HEK293T (cell line): Measurements from ENCODE around the gene MYO18B.

ENCODE experiments used
- CTCF ChIA-PET: fragments of 350-600 bp; formaldehyde crosslinking; extraction: SDS; loops from one replicate; lab custom pipeline; 2021; ENCODE audit warnings: antibody characterized with exemption, inconsistent platforms; lab: Yijun Ruan, JAX
- POLR2A ChIA-PET: fragments of 350-600 bp; formaldehyde crosslinking; extraction: SDS; loops from one replicate; lab custom pipeline; 2020; ENCODE audit warnings: antibody characterized with exemption, inconsistent platforms; lab: Yijun Ruan, JAX
- DNase-seq: peaks from one replicate; pipeline ENCODE4 v3.0.0; 2012; ENCODE audit warnings: mixed read lengths; ENCODE audit errors: extremely low spot score
- ARNT ChIP-seq: fragments of 450-650 bp; IDR thresholded peaks from 2 replicates; pipeline ENCODE4 v1.6.1; 2017; ENCODE audit warnings: mild to moderate bottlenecking
- BHLHE40 ChIP-seq: fragments of 450-650 bp; IDR thresholded peaks from 2 replicates; pipeline ENCODE4 v1.6.1; 2016; ENCODE audit warnings: mild to moderate bottlenecking, moderate library complexity, borderline replicate concordance
- CTBP1 ChIP-seq: fragments of 450-650 bp; IDR thresholded peaks from 2 replicates; pipeline ENCODE4 v1.6.1; 2016; ENCODE audit warnings: borderline replicate concordance
- ELF4 ChIP-seq: fragments of 450-650 bp; IDR thresholded peaks from 2 replicates; pipeline ENCODE4 v1.6.1; 2017; ENCODE audit warnings: antibody characterized with exemption
- FOXA1 ChIP-seq: fragments of 450-650 bp; IDR thresholded peaks from 2 replicates; pipeline ENCODE4 v1.6.1; 2016; ENCODE audit warnings: mild to moderate bottlenecking
- FOXK2 ChIP-seq: fragments of 450-650 bp; IDR thresholded peaks from 2 replicates; pipeline ENCODE4 v1.6.1; 2016; ENCODE audit warnings: mild to moderate bottlenecking
- FOXM1 ChIP-seq: fragments of 450-650 bp; IDR thresholded peaks from 2 replicates; pipeline ENCODE4 v1.6.1; 2017; ENCODE audit warnings: mild to moderate bottlenecking, borderline replicate concordance
- HDGF ChIP-seq: fragments of 450-650 bp; IDR thresholded peaks from 2 replicates; pipeline ENCODE4 v1.6.1; 2017; ENCODE audit warnings: antibody characterized with exemption, borderline replicate concordance
- L3MBTL2 ChIP-seq: fragments of 450-650 bp; conservative IDR thresholded peaks from 2 replicates; pipeline ENCODE4 v1.6.1; 2016; ENCODE audit warnings: mild to moderate bottlenecking
- LEF1 ChIP-seq: fragments of 450-650 bp; IDR thresholded peaks from 2 replicates; pipeline ENCODE4 v1.6.1; 2017; ENCODE audit warnings: mild to moderate bottlenecking, borderline replicate concordance
- NFRKB ChIP-seq: fragments of 450-650 bp; IDR thresholded peaks from 2 replicates; pipeline ENCODE4 v1.6.1; 2016; ENCODE audit warnings: mild to moderate bottlenecking, moderate library complexity
- SP1 ChIP-seq: fragments of 450-650 bp; IDR thresholded peaks from 2 replicates; pipeline ENCODE4 v1.6.1; 2017
- SUZ12 ChIP-seq: fragments of 450-650 bp; IDR thresholded peaks from 2 replicates; pipeline ENCODE4 v1.6.1; 2016; ENCODE audit warnings: mild to moderate bottlenecking
- TARDBP ChIP-seq: fragments of 450-650 bp; IDR thresholded peaks from 2 replicates; pipeline ENCODE4 v1.6.1; 2016
- ZNF384 ChIP-seq: fragments of 450-650 bp; IDR thresholded peaks from 2 replicates; pipeline ENCODE4 v1.6.1; 2016
- TF ChIP-seq, protein P1 (sequence below): fragments of 450-650 bp; IDR thresholded peaks from 2 replicates; pipeline ENCODE4 v1.6.1; 2016

Gene MYO18B

DNA sequence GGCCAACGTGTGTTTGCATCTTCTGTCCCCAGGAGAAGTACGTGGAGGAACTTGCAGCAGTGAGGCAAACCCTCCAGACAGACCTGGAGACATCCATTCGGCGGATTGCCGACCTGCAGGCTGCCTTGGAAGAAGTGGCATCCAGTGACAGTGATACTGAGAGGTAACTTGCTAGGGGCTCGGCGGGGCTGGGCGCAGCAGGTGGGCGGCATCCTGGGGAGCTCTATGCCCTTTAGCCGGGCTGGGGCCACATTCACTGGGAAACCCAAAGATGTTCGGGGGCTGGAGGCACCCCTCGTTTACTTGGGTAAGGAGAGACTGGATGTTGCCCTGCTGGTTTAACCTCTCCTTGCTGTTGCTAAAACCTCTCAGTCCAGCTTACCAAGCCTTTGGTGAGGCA is 250.3 kb downstream of the MYO18B start:
- POLR2A ChIA-PET: no interaction called here
- DNase-seq: no peak
- CTCF ChIA-PET: no interaction called here
- no peak for TF ChIP-seq ELF4
- no peak for TF ChIP-seq HDGF
- TF ChIP-seq SP1: no peak
- TF ChIP-seq TARDBP: no peak
- TF ChIP-seq FOXK2: no peak
- TF ChIP-seq LEF1: no peak
- no peak for TF ChIP-seq FOXA1
- no peak for TF ChIP-seq FOXM1
- no peak for TF ChIP-seq ZNF384
- no peak for TF ChIP-seq CTBP1
- TF ChIP-seq, protein P1, sequence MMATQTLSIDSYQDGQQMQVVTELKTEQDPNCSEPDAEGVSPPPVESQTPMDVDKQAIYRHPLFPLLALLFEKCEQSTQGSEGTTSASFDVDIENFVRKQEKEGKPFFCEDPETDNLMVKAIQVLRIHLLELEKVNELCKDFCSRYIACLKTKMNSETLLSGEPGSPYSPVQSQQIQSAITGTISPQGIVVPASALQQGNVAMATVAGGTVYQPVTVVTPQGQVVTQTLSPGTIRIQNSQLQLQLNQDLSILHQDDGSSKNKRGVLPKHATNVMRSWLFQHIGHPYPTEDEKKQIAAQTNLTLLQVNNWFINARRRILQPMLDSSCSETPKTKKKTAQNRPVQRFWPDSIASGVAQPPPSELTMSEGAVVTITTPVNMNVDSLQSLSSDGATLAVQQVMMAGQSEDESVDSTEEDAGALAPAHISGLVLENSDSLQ: no peak
- TF ChIP-seq ARNT: no peak
- TF ChIP-seq BHLHE40: no peak
- no peak for TF ChIP-seq L3MBTL2
- TF ChIP-seq SUZ12: no peak
- no peak for TF ChIP-seq NFRKB

DNA sequence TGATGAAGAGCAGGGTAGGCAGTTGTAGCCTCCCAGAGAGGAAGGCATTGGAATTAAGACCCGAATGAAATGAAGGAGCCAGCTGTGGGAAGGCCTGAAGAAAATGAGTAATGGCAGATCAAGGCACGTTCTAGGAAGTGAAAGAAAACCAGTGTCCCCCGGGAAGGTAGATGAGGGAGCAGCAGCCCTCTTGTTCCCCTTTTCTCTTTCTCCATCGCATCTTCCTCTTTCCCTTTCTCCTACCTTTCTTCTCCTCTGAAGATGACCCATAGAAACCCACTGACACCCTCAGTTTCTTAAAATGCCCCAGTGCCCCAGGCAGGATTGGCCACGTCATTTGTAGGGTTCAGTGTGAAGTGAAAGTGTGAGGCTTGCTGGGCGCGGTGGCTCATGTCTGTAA is 254.7 kb downstream of the MYO18B start:
- POLR2A ChIA-PET: no interaction called here
- TF ChIP-seq LEF1: no peak
- no peak for TF ChIP-seq HDGF
- TF ChIP-seq NFRKB: no peak
- TF ChIP-seq FOXA1: no peak
- no peak for TF ChIP-seq FOXM1
- DNase-seq: no peak
- CTCF ChIA-PET: no interaction called here

DNA sequence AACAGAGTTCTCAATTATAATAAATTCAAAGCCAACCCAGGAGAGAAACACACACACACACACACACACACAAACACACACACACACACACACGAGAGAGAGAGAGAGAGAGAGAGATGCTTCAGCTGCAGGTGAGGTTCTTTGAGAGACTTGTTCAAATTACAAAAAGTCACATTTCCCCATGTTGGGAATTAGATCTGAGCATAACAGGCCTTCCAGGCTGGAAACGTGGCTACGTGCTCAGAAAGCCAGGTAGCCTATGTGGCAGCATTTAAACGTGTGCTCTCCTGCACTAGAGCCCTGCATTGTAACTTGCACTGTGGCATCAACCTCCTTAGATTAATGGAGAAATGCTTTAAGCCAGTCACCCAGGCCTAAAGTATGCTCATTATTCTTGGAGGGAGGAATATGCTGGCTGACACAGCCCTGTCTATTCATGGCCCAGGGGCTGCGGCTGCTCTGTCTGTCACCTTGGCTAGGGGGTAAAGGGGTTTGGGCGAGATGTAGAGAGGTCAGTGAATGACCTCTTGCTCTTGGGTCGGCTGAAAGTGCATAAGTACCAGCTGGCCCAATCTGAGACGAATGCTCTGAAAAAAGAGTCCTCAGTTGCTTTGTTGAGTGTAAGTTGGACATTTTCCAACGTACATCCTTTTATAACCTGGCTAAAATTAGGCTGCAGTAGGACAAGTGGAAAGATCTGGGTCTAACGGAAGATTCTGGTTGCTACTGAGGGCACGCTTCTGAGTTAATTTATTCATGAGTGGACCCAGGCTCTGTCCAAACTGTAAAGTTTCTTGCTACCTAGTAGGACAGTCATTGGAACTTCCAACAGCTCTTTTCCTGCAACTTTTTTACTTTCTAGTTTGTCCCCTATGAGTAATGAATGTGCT is 256.1 kb downstream of the MYO18B start:
- TF ChIP-seq FOXK2 (no peak), BHLHE40 (no peak), ELF4 (no peak), FOXA1 (no peak), CTBP1 (no peak), LEF1 (no peak), ZNF384 (no peak), L3MBTL2 (no peak), SP1 (no peak), FOXM1 (no peak)
- TF ChIP-seq, protein P1: no peak
- no peak for DNase-seq
- POLR2A ChIA-PET: no interaction called here
- CTCF ChIA-PET: no interaction called here

DNA sequence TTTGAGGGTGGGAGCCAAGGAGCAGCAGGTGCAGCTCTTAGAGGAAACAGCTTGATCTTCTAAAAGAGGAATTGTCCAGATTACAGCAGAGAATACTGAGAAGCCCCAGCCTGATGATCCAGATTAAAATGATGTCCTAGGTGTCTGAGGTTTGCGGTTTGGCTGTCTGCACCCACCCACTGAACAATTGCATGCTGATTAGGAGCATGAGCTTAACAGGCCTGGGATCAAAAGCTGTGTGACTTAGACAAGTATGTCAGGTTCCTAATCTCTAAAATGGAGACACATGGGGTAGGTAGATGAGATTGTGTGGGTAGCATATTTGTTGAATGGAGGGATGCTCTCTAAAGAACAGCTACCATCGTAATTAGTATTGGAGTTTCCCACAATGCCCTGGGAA is 260.5 kb downstream of the MYO18B start:
- POLR2A ChIA-PET: no interaction called here
- CTCF ChIA-PET: no interaction called here
- TF ChIP-seq SUZ12 (no peak), FOXA1 (no peak), ZNF384 (no peak)
- no peak for DNase-seq

DNA sequence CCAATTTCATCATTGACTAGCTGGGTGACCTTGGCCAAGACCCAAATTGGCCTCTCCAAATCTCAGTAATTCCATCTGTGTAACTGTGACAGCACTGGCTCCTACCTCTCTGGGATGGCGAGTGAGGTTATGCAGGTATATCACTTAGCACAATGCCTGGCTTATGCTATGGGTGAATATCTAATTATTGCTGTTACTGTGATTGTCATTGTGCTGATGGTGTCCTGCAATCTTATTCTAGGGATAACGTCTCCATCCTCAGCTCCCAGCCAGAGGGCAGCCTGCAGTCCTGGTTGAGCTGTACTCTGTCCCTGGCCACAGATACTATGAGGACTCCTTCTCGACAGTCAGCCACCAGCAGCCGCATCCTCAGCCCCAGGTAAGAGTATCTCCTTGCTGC is 262.5 kb downstream of the MYO18B start:
- CTCF ChIA-PET: no interaction called here
- no peak for DNase-seq
- TF ChIP-seq ELF4 (no peak), L3MBTL2 (no peak), NFRKB (no peak), ZNF384 (no peak)
- TF ChIP-seq, protein P1: no peak
- POLR2A ChIA-PET: no interaction called here

DNA sequence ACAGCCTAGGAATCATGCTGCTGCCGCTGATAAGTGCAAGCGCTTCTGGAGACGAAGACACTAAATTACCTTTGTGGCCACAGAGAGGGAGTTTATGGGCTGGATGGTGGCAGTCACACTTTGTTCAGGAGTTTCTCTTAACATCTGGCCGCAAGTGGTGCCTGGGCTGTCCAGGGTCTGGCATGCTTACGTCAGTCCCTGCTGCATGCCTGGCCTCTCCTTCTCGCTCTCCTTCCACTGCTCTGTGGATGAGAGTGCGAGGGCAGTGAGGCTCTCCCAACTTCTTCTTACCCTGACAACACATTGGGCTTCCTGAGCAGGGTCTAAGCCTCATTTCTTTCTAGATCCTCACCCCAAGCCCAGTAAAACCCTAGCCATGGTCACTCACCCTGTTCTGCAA is 266.6 kb downstream of the MYO18B start:
- CTCF ChIA-PET: no interaction called here
- POLR2A ChIA-PET: no interaction called here
- no peak for TF ChIP-seq ARNT
- TF ChIP-seq TARDBP: no peak
- TF ChIP-seq FOXA1: no peak
- TF ChIP-seq HDGF: no peak
- TF ChIP-seq FOXM1: no peak
- no peak for TF ChIP-seq BHLHE40
- TF ChIP-seq, protein P1: no peak
- no peak for TF ChIP-seq ZNF384
- no peak for TF ChIP-seq ELF4
- no peak for TF ChIP-seq SUZ12
- no peak for TF ChIP-seq SP1
- no peak for TF ChIP-seq FOXK2
- no peak for TF ChIP-seq NFRKB
- TF ChIP-seq L3MBTL2: no peak
- no peak for TF ChIP-seq CTBP1
- no peak for TF ChIP-seq LEF1

More for the DNA sequence above, 266.6 kb downstream of the MYO18B start:
- no peak for DNase-seq
